Left renal pelvis (tissue), 4 donors: ENCODE data around the gene ANKH. TPM values are rescaled to one million over a fixed set of nuclear protein-coding genes. Genes with fewer than 3 reads are reported as not detected.
"Not testable (repeated sequence)": the region's sequence is repeated elsewhere in the genome, so short reads cannot be mapped to it uniquely, and the experiment has no call there.

Experiments used
- DNase-seq, 4 donors: peaks; one replicate each; pipeline ENCODE4 v3.0.0-alpha.2; 2013; ENCODE audit warnings: low read depth in 4 of 4, low spot score in 3 of 4
- polyA plus RNA-seq, 4 donors: library from polyadenylated mRNA; unstranded; fragments of 120-200 nt; gene quantifications; one replicate each; pipeline ENCODE4 v1.2.1, GENCODE V29; 2013; ENCODE audit not compliant: insufficient read length in 4 of 4

Gene ANKH
- 10 to 100 TPM; 11.0 to 22.5 (median 15.8) TPM for polyA plus RNA-seq

DNA sequence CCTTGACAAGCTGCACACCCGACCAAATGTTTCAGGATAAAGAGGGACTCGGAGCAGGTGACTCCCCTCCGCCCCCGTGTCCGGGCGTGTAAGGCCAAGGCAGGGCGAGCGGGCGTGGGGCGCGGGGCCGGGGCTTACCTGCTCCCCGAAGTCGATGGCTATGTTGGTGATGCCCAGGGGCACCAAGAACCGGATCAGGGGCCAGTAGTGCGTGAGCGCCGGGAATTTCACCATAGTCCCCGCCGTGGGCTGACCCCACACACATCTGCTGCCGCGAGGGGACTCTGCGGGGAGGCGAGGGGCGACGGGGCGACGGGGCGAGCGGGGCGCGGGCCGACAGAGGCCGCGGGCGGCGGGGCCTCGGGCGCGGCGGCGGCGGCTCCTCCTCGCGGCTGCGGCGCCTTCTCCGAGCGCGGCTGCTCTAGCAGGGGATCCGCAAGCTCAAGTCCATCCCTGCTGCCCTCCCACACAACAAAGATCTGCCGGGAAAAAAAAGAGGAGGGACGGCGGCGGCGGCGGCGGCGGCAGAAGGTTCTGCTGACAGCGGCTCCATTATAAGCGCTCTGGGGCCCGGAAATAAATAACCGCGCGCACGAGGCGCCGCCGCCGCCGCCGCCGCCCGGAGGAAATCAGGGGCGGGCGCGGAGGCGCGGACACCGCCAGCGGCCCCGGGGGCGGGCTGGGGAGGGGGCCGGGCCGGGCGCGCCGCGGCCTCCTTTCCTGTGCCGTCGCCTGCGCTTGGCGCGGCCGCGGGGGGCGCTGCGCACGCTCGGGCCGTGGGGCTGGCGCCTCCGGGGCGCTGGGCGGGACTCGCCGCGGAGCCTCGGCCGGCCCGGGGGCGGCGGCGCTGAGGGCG lies at the start of gene ANKH:
ANKH (minus strand) TSS at position 565 of the 856 bp plus-strand sequence; CDS start at position 234, 331 bp downstream.
- DNase-seq: peak; percentile 29 to 66 (median 60)

DNA sequence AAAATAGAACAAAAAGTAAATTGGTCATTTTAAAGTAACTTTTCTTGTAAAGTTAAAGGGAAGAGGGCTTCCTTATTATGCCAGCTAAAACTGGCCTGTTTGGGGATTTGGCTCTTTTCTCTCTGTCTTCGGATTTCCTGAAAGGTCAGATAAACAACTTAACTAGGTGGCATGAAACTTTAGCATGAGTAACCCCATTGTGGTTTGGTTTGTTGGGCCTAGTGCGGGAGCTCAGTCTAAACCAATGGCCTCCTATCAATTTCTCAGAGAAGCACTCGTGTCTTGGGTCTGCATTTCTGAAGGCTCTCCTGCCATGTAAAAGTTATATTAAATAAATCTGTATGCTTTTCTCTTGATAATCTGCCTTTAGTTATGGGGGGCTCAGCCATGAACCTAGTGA lies 48.5 kb upstream of the ANKH start:
- no peak for DNase-seq

DNA sequence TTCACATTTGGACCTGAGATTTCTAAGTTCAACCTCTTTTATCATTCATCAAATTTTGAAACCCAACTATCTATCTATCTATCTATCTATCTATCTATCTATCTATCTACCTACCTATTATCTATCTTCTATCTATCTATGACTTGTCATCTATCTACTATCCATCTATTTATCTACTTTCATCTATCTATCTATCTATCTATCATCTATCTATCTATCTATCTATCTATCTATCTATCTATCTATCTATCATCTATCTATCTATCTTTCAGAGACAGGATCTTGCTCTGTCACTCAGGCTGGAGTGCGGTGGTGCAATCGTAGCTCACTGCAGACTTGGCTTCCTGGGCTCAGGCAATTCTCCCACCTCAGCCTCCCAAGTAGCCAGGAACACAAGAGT lies 47.5 kb upstream of the ANKH start:
- not testable (repeated sequence) for DNase-seq

DNA sequence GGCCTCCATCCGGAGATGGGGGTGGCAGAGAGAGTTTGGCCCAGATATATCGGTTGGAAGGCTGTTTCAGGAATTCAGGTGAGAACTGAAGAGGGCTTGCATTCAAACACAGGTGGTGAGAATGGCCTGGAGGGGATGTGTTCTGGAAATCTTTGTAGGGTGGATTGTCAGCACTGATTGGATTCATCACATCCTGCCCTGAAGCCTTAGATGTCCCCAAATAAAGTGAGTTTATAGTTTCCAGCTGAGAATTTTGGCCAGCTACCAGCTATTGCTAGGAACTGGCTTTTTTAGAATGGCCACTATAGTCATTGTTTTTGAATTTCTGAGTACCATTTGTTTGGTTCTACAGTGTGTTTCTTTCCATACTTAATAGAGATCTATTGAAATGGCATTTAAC lies 46.1 kb upstream of the ANKH start:
- no peak for DNase-seq

DNA sequence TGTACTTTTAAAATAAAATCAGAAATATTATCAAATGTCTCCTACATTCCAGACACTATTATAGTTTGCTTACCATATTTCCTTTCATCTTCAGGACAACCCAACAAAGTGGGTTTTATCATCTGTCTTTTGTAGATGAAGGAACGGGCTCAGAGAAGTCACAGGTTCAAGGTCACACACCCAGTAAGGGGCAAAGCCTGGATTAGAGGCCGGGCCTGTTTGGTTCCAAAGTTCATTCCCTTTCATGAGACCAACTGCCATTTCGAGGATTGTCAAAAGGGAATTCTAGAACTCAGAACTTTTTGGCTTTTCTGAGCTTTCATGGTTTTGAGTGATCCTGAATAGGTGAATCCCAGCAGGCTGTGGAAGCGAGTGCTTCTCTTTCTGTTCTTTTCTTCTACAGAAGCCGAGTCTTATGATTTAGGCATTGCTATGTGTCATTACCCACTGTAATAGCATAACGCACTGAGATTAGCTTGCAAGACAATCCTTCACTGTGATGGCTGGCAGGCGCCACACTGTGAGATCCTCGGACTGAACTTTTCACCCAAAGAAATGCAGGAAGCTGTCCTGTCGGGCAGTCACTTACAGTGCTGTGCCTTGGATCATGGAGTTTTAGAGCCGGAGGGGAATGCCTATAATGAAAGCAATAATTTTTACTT lies 43.8 kb upstream of the ANKH start:
- peak in 1 of 4 donors; percentile 14 for DNase-seq

DNA sequence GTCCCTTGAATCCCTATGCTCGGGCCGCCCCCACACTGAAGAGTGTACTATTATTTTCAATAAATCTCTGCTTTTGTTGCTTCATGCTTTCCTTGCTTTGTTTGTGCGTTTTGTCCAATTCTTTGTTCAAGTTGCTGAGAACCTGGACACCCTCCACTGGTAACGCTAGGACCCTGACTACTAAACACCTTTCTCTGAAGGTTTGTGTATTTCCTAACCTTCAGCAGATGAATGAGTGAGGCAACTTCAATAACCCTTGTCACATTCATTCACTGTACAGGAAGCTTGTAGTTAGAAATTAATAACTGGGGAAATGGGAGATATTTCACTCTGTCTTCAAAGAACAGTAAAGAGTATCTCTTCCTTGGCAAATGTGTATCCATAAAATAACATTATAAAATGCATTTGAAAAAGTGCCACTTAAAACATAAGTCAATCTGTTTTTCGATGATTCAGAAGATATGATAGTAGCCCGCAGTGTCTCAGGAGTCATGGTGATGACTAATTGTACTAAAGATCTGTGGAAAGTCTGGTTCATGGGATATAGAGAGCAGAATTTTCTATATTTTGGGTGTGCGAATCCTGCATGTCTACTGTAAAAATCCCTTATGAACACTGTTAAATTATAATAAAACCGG lies 43.2 kb upstream of the ANKH start:
- no peak for DNase-seq

DNA sequence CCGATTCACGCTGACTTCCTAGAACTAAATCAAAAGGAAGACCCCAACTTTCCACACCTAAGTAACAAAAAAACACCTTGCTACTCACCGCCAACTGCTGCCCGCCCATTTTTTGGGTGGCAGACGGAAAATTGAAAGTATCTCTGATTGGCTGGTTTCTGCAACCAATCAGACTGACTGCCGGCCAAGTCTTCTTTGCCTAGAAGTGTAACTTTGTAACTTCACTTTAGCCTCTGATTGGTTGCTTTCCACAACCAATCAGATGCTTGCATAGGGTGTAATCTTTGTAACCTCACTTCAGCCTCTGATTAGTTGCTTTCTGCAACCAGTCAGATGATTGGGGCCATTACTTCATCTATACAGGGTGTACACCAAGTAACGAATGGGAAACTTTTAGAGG lies 42.6 kb upstream of the ANKH start:
- DNase-seq: no peak

DNA sequence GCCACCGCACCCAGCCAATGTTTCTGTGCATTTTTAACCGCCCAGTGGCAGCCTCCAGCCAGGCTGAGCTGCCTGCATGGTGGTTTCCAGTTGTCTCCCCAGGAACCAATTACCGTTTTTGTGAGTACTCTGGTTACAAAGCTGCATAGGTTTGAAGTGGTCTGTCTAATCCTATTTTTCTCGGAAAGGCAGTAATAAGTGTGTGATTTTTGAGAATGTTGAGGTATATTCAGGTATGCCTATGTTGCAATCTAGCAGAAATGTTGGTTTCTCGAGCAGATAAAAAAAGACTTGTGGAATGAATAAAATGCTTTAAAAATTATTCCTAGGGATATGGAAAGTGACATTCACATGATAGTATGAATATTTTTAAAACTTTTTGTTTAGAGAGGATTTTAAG lies 41.5 kb upstream of the ANKH start:
- DNase-seq: no peak

DNA sequence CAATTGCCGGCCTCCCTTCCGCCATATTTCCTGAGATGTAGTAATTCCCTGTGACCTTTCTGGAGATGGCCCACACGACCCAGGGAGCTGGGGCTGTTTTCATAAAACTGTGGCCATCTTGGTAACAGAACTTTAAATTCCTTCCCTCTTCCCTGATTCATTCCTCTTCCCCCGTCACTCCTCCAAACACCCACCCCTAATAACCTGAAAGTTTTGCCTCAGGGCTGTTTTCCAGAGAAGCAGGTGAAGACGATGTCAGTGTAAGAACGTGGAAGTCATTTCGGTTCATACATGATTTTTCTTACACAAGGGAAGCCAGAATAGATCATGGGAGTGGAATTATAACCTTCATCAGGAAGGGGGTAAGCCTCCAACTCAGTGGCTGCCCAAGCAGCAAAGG lies 40.6 kb upstream of the ANKH start:
- DNase-seq: no peak

DNA sequence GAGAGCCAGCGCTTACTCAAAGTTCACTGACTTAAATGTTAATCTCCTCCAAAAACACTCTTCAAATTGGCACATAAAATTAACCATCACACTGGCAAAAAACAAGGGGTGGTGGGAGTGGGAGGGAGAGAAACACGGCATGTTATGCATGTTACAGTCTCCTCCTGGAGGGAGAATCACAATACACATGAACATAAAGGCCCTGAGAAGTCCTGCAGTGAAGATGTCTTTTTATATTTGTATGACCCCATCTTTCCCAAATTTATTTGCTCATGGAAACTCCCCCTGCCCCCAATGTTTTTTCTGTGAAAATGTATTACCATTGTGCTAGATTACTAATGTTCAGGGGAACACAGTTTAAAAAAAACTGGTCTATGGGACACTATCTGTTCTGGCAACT lies 37.8 kb upstream of the ANKH start:
- no peak for DNase-seq

DNA sequence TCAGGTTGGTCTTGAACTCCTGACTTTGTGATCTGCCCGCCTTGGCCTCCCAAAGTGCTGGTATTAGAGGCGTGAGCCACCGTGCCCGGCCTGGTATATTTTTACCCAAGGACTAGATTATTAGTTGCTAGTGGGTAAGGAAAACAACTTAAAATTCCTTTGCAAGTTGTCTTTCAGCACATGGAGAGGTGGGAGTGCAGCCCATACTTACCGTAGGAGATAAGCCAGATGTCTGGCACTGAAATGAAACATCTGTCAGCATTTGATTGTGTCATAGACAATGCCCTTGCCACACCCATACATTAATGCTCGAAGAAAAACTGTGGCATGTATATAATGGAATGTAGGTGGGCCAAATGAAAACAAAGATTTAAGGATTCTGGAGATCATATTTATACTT lies 36.6 kb upstream of the ANKH start:
- no peak for DNase-seq

DNA sequence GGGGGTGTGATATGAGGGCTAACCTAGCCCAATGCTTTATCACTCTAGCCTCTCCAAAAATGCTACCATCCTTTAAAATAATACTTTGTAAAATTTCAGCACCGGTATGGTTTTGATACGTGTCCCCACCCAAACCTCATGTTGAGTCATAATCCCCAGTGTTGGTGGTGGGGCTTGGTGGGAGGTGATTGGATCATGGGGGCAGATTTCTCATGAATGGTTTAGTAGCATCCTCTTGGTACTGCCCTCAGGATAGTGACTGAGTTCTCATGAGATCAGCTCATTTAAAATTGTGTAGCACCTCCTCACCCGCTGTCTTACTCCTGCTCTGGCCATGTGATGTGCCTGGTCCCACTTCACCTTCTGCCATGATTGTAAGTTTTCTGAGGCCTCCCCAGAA lies 35.0 kb upstream of the ANKH start:
- DNase-seq: no peak

DNA sequence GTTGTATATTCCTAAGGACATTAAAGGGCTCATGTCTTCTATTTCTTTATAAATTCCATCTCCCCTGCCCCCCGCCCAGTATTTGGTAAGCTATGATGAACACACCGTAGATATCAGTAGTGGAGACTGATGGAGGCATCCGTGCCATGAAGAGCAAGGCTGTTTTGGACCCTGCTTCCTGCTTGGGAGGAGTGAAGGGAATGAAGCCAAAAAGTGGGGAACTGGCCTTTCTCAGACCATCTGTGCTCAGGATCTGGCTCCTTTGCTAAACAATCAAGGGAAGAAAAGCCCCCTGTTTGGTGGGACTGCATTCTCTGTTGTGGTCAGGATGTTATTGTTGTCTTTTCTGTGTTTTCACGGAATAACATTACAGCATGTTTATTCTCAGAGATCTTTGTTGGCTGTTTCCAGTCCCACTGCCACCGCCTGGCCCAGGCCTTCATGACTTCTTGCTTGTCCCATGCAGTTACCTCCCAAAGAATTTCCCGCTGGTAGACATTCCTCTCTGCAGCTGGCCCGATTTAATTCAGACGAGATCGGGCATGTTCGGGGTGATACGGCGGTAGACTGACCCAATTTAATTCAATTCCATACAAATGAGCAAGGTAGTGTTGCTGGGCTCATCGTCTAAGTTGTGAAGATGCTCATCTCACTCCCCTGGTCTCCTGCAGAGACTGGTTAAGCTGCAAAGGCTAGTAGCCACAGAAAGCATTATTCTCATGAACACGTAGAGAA lies 31.4 kb upstream of the ANKH start:
- DNase-seq: no peak

DNA sequence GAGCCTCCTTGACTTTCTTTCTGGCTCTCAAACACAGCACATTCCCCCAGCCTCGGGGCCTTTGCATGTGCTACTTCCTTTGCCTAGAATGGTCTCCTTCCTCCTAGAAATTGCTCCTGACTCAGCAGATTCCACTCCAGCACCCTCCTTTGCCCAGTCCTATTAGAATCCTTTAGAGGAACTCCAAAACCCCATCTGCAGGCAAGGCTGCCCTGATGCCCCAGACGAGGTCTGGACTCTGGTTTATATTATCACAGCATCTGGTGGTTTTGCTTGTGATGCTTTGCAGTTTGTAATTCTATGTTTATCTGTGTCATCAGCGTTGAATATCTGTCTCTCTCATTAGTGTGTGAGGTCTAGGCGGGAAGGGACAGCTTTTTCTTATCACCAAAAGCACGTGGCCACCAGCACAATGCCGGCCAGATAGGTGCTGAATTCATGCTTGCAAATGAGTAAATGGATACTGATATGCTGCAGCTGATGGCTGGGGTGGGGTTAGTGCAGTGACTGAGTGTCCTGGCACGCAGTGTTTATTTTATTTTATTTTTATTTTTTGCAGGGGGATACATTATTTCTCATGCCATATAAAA lies 30.0 kb upstream of the ANKH start:
- no peak for DNase-seq

DNA sequence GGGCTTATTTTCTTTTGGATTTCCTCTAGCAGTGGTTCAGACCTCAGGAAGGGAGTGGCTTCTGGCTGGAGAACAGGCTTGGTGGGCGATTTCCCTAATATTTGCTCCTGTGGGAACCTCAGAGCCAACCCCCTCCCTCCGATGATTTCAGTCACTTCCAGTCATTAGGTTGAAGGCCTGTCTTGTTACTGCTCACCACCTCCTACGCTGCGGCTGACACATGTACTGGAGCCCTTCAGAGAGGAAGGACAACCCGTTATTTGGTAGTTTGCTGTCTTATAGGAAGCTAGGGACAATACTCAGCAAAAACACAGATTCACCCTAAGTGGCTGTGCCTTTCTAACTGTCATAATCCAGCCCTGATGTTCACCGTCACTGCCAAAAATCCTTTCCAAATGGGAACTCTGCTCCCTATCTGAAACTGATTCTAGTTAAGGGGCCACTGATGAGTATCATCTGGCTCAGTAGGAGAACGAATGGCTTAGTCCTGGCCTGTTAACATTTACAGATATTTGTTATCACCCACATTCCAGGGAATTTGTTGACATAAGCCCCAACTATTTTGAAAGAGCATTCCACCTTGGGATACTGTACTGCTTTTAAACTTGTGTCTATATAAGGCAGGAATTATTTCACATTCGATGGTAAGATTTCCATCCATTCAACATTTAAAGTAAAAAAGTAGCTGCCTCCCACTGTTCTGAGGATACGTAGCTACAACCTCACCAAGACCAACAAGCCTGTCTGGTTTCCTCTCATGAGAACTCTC lies 29.3 kb upstream of the ANKH start:
- no peak for DNase-seq

DNA sequence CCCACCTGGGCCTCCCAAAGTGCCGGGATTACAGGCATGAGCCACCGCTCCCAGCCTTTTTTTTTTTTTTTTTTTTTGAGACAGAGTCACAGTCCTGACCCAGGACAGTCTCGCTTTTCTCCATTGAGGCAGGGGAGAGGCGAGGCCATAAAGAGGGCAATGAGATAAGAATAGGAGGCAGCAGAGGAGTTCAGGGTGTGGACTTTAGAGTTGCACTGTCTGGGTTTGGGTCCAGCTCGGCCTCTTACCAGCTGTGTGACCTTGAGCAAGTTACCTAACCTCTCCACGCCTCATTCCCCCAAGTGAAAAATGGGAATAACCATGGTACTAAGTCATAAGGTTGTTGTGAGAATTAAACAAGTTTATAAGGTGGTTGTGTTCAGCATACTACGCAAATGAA lies 24.6 kb upstream of the ANKH start:
- no peak for DNase-seq

DNA sequence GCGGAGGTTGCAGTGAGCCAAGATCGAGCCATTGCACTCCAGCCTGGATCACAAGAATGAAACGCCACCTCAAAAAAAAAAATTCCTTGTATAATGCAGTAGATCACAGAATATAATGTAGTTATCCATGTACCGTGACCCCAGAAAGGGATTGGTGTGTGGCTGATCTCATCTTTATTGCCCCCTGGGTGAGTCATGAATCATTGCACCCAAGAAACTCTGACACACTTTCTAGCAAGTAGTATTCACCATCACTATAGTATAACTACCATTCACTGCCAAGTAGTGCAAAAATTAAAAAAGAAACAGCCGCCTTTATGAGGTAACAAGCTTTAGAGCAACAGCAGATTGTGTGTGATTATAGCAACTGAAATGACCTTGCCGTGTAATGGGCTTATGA lies 23.7 kb upstream of the ANKH start:
- DNase-seq: no peak

DNA sequence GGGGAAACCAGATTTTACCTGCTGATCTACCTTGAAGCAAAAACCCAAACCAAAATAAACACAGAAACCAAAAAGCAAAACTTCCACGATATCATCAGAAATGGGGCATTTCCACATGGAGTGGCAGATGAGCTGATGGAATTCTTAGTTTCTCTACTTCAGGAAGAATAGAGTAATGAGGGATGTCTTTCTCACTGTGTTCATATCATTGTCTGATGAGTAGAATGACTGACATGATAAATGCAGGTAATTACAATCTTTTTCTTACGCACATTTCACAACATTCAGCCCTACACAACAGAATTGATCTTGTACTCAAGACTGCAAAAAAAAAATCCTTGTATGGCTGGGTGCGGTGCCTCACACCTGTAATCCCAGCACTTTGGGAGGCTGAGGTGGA lies 23.2 kb upstream of the ANKH start:
- DNase-seq: no peak

DNA sequence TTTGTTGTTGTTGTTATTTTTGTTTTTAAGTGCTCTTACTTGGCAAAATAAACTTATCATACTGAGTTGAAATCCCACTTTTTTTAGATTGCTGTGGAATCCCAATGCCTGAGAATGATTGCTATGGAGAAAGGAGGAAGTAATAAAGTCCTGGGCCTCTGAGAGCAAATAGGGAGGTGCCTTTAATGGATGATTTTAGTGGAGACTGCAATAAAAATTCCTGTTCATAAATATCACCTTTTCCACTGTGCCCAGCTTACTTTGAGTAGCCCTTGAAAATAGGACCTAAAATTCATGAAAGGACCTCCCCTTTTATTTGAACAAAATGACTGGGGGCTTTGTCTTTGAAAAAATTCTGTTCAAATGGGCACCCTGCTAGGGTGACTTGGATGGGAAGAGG lies 21.8 kb upstream of the ANKH start:
- no peak for DNase-seq

DNA sequence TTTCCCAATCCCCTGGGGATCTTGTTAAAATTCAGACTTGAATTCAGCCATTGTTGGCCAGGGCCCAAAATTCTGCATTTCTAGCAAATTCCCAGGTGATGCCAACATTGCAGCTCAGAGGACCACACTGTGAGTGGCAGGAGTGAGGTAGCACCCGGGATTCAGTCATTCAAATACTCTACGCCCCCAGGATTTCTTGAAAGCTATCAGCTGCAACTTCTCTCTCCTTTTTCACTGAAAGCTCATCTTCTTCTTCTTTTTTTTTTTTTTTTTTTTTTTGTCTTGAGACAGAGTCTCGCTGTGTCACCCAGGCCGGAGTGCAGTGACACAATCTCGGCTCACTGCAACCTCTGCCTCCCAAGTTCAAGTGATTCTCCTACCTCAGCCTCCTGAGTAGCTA lies 19.3 kb upstream of the ANKH start:
- DNase-seq: no peak
